IPS DF 19.7 (cell line): Measurements from ENCODE around the gene OLFML3.
"Not testable (repeated sequence)": the region's sequence is repeated elsewhere in the genome, so short reads cannot be mapped to it uniquely, and the experiment has no call there.

Source experiments
- DNase-seq: peaks from one replicate; pipeline ENCODE4 v3.0.0-alpha.2; 2013; ENCODE audit warnings: low read depth, low spot score

The OLFML3 gene

GRCh38 chr1:113991467-113991997 lies 12.3 kb downstream of the OLFML3 start:
- no peak for DNase-seq

- no peak for DNase-seq
Measured at GRCh38 chr1:113993072-113993471, 13.8 kb downstream of the OLFML3 start.

GRCh38 chr1:113993766-113994165 lies 14.5 kb downstream of the OLFML3 start:
- no peak for DNase-seq

GRCh38 chr1:113995382-113995781 lies 16.1 kb downstream of the OLFML3 start:
- DNase-seq, result no peak

- no peak for DNase-seq
Measured at GRCh38 chr1:113998361-113998760, 19.1 kb downstream of the OLFML3 start.

- no peak for DNase-seq
Measured at GRCh38 chr1:113999233-113999632, 20.0 kb downstream of the OLFML3 start.

- DNase-seq, result no peak
Measured at GRCh38 chr1:113999799-114000198, 20.5 kb downstream of the OLFML3 start.

- no peak for DNase-seq
Measured at GRCh38 chr1:114000406-114000805, 21.1 kb downstream of the OLFML3 start.

- no peak for DNase-seq
Measured at GRCh38 chr1:114002492-114003239, 23.4 kb downstream of the OLFML3 start.

GRCh38 chr1:114003431-114003830 lies 24.2 kb downstream of the OLFML3 start:
- DNase-seq, result no peak

GRCh38 chr1:114006825-114007224 lies 27.6 kb downstream of the OLFML3 start:
- not testable (repeated sequence) for DNase-seq

- no peak for DNase-seq
Measured at GRCh38 chr1:114008480-114008941, 29.2 kb downstream of the OLFML3 start.

- DNase-seq, result no peak
Measured at GRCh38 chr1:114008993-114009392, 29.7 kb downstream of the OLFML3 start.

- DNase-seq, result no peak
Measured at GRCh38 chr1:114009393-114009792, 30.1 kb downstream of the OLFML3 start.

GRCh38 chr1:114010433-114011184 lies 31.3 kb downstream of the OLFML3 start:
- no peak for DNase-seq

- DNase-seq, result no peak
Measured at GRCh38 chr1:114011796-114012195, 32.5 kb downstream of the OLFML3 start.

- DNase-seq, result no peak
Measured at GRCh38 chr1:114015075-114015474, 35.8 kb downstream of the OLFML3 start.

- DNase-seq, result not testable (repeated sequence)
Measured at GRCh38 chr1:114019724-114020123, 40.5 kb downstream of the OLFML3 start.

- no peak for DNase-seq
Measured at GRCh38 chr1:114021665-114022099, 42.4 kb downstream of the OLFML3 start.

GRCh38 chr1:114022877-114023276 lies 43.6 kb downstream of the OLFML3 start:
- no peak for DNase-seq

- DNase-seq, result no peak
Measured at GRCh38 chr1:114023377-114023776, 44.1 kb downstream of the OLFML3 start.

- no peak for DNase-seq
Measured at GRCh38 chr1:114024049-114024448, 44.8 kb downstream of the OLFML3 start.
